AG20443 (cell line): ENCODE data around the gene ACTG2.
"Not testable (repeated sequence)": the region's sequence is repeated elsewhere in the genome, so short reads cannot be mapped to it uniquely, and the experiment has no call there.

Experiments
- DNase-seq: peaks from one replicate; pipeline ENCODE4 v3.0.0; 2012; ENCODE audit warnings: low spot score, mixed read lengths

ACTG2 gene

DNA sequence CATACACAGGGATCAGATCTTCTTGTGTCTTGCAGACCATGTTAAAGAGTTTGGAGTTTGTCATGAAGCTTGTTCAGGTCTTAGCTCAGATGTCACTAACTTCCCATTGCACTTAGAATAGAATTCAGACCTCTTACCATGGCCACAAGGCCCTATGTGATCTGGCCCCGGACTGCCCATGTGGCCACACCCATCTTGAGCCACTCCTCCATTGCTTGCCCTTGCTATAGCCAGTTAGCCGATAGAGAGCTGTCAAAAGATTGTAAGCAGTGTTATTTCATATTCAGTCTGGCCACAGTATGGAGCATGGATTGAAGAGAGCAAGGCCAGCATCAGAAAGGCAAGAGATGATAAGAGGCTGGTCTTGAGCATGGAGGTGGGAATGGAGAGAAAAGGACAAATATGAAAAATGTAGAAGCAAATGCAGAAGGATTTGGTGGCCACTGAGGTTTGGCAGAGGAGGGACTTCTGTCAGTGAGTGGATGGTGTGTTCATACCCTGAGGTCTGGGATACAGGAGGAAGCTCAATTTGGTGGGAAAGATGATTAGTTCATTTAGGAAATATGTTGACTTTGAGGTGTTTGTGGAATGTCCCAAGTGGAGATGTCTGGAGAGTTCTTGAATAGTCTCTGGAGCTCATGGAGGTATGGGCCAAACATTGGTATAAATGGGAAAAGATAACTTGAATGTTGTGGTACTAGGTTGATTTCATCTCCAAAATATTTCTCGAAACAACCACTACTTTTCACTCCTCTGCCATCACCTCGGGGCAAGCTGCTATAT, 44.5 kb downstream of the ACTG2 start:
- no peak for DNase-seq

DNA sequence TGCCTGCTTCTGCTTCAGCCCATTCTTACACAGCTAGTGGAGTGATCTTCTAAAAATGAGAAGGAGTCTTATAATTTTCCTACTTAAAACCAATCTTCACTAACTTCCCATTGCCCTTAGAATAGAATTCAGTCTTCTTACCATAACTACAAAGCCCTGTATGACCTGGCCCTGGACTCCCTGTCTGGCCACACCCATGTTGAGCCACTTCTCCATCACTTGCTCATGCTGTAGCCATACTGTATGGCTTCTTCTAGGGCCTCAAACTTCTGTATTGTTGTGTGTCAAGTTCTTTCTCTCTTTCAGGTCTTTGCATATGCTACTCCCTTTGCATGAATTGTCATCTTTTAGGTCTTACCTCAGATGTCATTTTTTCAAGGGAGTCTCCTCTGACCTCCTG, 45.1 kb downstream of the ACTG2 start:
- DNase-seq: no peak

DNA sequence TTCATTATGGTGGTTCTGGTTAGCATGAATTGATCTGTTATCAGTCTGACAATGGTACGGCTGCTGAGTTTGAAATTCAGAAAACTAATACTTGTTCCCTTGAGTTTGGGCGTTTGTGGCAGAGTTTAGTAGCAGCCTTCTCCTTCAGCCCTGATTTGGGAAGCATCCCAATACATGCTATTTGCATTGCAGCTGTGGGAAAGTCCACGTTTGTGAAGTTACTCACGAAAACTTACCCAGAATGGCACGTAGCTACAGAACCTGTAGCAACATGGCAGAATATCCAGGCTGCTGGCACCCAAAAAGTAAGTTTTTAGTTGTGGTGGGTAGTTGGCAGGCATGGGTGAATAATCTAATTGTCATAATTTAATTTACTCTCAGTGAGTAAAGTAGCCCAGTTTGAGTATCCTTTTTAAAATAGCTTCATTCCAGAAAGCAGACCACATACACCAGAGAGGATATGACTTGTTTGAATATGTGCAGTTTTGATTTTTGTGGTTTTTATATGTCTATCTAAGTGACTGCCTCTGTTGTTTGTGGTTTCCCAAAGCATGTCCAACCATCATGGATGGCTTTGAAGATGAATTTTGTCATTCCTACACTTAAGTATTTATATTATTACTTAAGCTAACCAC, 46.0 kb downstream of the ACTG2 start:
- DNase-seq: peak; percentile 59

DNA sequence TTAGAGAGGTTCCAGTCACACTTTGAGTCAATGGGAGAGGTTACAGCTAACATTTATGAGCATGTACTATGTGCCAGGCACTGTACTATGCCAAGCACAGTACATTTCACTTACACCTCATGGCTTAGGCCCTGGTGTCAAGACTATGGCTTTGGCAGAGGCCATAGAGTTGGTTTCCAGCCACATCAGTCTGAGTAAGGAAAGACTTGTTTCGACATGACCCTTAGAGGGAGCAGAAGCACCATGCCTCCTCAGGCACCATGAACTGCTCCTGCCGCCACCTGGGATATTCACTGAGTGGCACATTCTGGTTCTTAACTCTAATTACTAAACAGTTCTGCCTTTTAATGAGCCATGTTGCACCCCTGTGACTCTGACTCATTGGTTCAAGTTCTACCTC, 46.6 kb downstream of the ACTG2 start:
- peak; percentile 59 for DNase-seq

DNA sequence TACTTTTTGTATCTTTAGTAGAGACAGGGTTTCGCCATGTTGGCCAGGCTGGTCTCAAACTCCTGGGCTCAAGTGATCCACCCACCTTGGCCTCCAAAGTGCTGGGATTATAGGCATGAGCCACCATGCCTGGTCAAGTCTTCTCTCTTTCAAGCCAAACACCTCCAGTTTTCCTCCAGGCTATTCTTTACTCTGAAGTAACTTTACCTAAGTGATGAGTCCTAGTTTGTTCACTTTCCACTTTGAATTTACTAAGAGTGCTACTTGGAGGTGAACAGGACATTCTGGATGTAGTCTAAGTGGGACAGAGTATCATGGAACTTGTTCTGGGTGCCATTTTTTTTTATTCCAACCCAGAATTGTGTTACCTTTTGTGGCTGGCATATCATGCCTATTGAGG, 47.3 kb downstream of the ACTG2 start:
- not testable (repeated sequence) for DNase-seq

DNA sequence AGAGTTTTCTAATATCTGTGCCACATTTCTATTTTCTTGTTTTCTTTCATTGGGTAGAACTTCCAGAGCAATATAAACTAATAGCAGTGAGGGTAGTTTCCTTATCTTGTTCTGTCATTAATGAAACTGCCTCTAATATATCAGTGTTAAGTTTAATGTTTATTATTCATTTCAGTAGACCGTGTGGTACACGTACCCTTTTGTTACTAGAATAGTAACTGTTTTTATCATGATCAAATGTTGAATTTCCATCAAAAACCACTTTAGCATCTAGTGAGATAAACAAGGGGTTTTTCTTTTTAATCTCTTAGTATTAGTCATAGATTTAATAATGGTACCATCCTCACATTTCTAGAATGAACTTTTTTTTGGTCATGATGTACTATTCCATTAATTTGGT, 49.9 kb downstream of the ACTG2 start:
- DNase-seq: no peak

DNA sequence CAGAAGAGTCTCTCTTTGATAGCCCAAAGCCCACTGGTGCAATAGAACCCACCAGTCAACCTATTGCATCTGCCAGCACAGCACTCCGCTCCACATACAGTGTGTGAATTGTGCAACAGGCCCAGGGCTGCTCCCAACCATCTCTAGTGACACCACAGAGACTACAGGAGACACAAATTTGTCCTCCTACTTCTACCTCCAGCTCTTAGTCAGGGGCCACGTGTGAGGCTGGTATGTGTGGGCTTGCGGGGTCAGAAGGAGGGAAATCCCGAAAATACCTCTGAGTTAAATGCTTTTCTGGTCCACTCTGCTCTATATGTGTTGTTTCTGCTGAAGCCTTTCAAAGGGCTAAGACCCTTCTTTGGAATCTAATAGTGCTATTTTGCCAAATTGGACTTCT, 51.9 kb downstream of the ACTG2 start:
- DNase-seq: no peak

DNA sequence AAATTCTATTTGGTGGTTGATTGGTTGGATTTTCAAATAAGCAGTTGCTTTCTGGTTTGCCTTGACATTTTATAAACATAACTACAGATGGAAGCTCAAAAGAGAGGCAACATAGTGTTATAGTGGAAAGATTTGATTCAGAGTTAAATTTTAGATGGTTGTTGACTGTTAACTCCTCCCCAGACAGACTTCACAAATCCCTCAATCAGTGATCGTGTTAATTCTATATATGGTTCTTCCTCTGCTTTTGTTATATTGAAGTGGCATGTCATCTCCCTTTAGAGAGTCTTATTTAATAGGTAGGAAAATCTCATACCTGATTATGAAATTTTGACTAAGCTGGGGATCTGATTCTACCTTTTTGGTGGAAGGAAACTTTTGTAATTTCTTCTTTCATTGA, 53.4 kb downstream of the ACTG2 start:
- DNase-seq: no peak

DNA sequence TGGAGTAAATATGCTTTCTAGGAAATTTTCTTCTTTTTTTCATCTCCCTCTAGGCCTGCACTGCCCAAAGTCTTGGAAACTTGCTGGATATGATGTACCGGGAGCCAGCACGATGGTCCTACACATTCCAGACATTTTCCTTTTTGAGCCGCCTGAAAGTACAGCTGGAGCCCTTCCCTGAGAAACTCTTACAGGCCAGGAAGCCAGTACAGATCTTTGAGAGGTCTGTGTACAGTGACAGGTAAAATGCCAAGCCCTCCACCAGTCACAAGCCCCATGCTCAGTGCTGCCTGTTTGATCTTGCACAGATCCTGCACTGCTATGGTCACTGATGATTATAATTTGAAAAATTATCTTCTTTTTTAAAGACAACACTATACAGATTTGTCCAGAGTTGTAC, 53.9 kb downstream of the ACTG2 start:
- no peak for DNase-seq

DNA sequence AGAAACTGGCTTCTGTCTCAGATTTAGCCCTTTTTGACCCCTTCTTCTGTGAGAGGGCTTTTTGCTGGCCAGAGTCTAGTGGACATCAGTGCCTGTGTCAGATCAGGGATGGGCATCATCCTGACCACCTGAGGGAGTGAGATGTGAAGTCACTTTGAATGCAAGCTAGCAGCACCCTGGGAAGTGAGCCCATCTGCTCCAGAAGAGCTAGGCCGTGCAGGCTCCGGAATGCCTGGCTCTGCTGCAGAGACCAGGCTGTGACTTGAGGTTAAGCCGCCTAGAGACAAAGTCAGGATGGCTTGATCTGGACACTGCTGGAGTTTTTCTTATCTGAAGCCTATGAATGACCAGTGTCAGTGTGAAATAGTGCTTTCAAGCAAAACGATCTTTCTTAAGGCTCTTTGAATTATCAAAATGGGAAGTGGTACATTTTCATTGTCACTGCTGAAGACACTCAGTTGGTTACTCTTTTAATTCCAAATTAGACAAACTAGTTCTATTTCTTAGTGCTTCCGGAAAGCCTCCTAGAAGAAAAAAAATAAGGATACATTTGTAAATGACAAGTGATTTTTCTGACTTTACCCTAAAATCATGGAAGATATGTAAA, 54.7 kb downstream of the ACTG2 start:
- DNase-seq: no peak

DNA sequence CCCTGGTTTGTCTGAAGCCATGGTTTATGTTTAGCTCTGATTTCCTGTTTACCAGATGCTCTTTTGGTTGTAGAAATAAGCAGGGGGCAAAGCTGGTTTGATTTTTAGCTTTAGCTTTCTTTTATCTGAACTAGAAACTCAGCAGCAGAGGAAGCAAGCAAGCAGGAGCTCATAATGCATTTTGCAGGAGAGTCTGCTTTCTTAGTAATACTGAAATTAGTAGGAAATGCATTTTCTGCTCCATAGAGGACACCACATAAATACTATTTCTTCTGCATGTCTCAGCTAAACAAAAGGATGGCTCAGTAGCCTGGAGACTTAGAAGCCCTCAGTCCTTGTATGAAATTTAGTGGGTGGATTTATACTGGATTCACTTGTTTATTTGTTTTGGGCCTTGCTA, 57.0 kb downstream of the ACTG2 start:
- DNase-seq: no peak

DNA sequence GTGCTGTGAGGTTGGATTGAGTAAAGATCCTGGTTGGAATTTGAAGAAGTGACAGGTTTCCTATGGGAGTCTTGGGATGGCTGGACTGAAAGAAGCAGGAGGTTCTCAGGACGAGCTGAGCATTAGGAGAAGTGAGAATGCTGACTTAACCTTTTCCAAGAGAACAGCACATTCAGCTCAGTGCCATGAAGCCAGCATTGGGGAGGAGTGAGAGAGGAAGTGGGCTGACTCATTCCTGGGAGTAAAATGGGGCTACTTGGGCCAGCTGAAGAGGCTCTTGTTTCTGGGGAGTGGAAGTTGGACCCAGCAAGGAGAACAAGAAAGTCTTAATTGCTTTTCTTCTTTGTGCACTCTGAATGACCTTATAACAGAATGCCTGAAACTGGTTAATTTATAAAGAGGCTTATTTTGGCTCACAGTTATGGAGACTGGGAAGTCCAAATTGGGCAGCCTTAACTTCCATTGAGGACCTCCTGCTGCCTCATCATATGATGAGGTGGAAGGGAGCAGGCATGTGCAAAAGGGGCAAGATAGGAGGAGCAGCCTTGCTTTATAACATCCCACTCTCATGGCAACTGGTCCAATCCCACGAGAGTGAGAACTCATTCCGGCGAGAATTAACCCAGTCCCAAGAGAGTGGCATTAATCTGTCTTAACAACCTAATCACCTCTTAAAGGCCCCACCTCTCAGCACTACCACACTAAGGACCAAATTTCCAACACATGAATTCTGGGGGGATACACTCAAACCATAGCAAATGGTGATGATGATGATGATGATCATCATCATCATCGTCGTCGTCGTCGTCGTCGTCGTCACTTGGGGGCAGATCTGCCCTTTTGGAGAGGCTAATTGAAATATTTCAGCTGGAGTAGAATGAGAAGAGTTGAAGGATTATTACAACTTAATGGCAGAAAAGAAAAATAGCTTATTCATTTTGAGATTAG, 60.0 kb downstream of the ACTG2 start:
- peak; percentile 50 for DNase-seq

DNA sequence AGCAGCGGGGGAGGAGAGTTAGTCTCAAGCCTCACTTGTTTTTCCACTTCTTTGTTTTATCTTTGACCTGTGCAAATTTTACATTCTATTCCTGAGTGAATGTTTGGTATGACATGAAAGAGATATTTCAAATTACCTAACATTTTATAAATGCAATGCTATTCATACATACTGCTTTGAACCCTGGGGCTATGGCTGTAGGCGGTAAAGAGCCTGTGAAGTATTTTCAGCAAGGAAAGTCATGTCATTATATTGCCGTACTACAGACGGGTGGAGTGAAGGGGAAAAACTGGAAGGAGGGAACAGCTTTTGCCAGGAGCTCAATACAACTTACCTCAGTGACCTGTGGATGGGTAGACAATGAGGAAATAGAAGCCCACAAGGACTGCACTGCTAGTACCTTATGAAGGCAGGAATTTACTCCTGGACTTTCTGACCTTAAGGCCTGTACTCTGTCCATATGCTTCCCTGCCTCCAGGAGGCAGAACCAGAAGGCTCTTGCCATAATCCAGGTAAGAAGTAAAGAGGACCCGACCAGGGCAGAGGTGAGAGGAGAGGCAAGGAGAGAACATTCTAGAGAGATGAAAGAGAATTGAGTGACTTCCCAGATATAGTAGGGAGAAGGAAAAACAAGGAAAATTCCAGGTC, 63.5 kb downstream of the ACTG2 start:
- DNase-seq: no peak

DNA sequence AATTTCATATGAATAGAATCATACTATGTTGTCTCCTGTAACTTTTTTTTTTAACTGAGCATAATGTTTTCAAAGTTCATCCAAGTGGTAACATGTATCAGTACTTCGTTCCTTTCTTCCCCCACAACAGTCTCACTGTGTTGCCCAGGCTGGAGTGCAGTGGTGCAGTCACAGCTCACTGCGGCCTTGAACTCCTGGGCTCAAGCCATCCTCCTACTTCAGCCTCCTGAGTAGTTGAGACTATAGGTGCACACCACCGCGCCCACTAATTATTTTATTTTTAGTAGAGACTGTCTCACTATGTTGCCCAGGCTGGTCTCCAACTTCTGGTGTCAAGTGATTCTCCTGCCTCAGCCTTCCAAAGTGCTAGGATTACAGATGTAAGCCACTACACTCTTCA, 68.5 kb downstream of the ACTG2 start:
- DNase-seq: no peak

DNA sequence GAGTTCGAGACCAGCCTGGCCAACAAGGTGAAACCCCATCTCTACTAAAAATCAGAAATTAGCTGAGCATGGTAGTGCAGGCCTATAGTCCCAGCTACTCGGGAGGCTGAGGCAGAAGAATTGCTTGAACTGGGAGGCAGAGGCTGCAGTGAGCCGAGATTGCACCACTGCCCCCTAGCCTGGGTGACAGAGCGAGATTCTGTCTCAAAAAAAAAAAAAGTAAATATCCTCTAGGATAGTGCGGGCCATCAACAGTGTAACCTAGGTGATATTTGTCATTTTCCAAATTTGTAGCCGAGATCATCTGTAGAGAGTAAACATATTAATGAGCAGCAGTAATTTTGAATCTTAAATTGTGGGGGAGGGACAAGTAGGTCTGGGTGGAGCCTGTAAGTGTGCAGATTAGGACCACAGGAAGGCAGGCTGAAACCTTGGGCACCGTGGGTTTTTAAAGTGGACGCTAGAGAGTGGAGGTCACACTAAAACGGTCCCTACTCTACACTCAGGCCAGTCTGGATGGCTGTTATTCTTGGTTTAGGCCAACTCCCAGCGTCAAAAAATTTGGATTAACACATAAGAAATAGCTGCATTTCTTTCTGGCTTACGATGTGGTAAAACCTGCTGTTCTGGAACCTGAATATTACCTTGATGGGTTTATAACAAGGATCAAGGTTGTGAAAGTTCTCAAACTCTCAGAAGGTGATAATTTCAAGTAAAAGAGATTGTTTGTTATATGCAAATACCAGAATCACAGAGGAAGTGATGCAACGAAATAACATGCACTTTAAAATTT, 69.2 kb downstream of the ACTG2 start:
- DNase-seq: no peak

DNA sequence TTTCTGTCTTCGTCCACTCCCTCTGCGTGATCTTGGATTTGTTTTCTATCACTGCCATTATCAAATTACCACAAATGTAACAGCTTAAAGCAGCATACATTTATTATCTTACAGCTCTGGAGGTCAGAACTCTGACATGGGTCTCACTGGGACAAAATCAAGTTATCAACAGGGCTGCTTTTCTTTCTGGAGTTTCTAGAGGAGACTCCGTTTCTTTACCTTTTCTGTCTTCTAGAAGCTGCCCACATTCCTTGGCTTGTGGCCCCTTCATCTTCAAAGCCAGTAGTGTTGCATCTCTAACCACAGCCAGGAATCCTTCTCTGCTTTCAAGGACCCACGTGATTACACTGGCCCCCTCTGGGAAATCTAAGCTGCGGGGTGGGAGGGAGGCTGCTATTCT, 70.0 kb downstream of the ACTG2 start:
- no peak for DNase-seq

DNA sequence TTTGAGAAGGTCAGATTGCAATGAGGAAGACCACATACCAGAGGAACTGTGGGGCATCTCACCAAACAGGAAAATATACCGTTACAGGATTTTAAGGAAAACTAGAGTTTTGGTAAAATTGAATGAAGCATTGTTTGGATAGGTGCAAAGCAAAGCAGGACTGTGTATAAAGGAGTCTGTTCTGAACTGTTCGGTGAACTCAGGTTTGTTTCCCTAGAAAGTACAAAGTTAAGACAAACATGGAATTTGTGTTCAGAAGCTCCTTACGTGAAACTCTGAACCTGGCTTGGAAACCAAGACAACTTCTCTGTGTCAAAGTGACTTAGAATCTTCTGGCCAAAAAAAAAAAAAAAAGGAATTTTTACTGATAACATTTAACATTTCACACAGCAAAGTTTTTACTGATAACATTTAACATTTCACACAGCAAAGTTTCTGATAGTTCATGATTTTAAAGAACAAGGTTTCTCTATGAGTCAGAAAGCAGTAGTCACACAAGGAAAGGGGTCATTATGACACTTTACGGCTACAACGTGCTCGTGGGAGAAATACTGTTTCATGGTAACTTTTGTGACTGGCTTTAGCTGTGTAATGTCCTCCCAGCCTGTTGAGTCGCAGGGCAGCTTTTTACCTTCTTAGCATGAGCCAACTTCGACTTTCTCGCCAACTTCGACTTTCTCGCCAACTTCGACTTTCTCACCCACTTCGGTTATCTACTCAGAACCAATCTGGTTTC, 70.7 kb downstream of the ACTG2 start:
- DNase-seq: no peak

DNA sequence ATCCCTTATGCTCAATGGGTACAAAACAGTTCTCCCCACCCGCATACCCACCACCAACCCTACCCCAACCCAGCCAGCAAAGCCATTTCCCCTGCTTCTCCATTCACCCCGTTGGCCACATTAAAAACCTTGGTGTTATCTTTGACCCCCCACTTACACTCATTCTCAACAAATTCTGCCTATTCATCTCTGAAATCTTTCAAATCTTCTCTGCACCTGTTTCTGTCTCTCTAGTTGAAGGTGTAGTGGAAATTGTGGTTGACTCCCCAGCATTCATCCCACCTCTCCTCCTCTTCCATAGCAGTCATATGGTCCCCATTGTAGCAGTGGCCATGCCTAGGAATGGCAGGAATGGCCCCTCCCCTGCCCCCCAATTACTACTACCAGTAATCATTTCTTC, 71.4 kb downstream of the ACTG2 start:
- DNase-seq: no peak

DNA sequence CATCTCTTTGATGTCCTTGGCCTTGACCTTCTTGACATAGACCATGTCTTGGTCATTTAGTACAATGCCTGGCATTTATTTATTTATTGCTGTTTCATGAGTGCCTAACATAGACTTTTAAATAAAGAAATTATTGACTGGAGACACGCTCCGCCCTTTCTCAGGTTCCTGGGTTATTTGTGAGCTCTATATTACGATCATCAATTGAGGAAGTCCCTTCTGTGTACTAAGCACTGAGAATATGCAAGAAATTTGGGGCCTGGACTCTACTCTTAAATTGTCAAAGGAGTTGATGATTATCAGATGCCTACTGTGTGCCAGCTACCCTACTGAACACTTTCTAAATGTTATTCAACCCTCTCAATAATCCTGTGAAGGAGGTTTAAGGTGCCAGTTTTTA, 72.2 kb downstream of the ACTG2 start:
- DNase-seq: no peak

DNA sequence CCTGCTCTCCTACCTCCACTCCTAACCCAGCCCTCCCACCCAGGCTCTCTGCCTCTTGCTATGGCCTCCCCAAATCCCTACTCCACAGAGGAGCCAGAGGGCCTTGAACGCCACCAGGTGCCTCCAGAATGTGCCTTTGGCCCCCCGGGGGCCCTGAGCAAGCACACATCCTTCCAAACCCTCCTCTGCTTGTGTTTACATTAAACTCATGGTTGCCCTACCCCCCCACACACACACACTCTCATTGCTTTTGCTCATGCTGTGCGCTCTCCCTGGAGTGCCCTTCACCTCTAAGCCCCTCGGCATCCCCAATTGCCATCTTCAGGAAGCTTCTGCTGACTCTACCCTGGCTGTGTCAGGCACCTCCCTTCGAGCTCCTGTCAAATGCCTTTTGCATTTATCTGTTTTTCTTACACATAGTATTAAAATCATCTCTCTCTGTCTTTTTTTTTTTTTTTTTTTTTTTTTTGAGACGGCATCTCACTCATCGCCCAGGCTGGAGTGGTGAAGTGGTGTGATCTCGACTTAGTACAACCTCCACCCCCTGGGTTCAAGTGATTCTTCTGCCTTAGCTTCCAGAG, 75.6 kb downstream of the ACTG2 start:
- DNase-seq: no peak
